Brain microvascular endothelial cell (primary cell): ENCODE data around the gene TMPRSS13.

Experiments used
- DNase-seq: peaks from one replicate; pipeline ENCODE4 v3.0.0-alpha.2; 2020
- H3K27ac ChIP-seq: fragments of 250-450 bp; sonication (Bioruptor Pico); 2 replicates; pipeline ENCODE4 v1.5.1; 2020; ENCODE audit warnings: mild to moderate bottlenecking, moderate library complexity
- H3K27me3 ChIP-seq: fragments of 250-450 bp; sonication (Bioruptor Pico); replicated peaks from 2 replicates; pipeline ENCODE4 v1.5.1; 2020; ENCODE audit warnings: mild to moderate bottlenecking
- H3K36me3 ChIP-seq: fragments of 250-450 bp; sonication (Bioruptor Pico); replicated peaks from 2 replicates; pipeline ENCODE4 v1.5.1; 2020; ENCODE audit warnings: mild to moderate bottlenecking
- H3K4me3 ChIP-seq: 2 replicates; pipeline ENCODE4 v1.5.1; 2011; ENCODE audit warnings: low read depth, mild to moderate bottlenecking, control low read depth, low read length, moderate library complexity
- CTCF ChIP-seq: IDR thresholded peaks from 2 replicates; pipeline ENCODE4 v1.5.1; 2011; ENCODE audit warnings: low read depth, mild to moderate bottlenecking, moderate library complexity, low read length, control low read depth, inconsistent platforms; ENCODE audit errors: missing control alignments
- in situ Hi-C: cut with HindIII; loops from 2 replicates; pipeline ENCODE4 v1.10.0; 2017; ENCODE audit warnings: low sequenced_read_pairs, low pct_ligation_motif_present

Gene TMPRSS13

GRCh38 chr11:117885777-117886176 lies 43.4 kb downstream of the TMPRSS13 start:
- H3K4me3 ChIP-seq: no peak overlapping the region
- H3K36me3 ChIP-seq: no peaks in the 10 kb centered on the region
- no peak for DNase-seq
- no peaks in the 10 kb centered on the region for H3K27me3 ChIP-seq
- in situ Hi-C loops: no loop called here
- no peak overlapping the region for H3K27ac ChIP-seq
- TF ChIP-seq CTCF: no peak

DNA sequence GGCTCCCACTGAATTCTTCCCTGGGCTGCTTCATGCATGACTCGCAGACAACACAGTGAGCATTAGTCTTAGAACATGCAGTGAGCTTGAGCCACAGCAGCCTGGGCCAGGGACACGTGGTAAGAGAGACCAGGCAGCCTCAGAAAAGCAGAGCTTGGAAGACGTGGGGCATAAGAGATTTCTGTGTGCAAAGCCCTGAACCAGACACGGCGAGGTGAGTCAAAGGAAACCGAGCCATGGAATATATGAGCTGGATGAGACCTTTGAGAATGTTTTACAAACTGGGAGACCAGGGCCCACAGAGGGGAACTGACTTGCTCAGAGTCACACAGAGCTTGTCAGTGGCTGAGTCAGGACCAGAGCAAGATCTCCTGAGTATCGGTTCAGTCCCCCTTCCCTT lies 44.2 kb downstream of the TMPRSS13 start:
- no peak for TF ChIP-seq CTCF
- H3K4me3 ChIP-seq: no peak overlapping the region
- no peaks in the 10 kb centered on the region for H3K36me3 ChIP-seq
- peak; percentile 43 for DNase-seq
- no peaks in the 10 kb centered on the region for H3K27me3 ChIP-seq
- in situ Hi-C loops: no loop called here
- no peak overlapping the region for H3K27ac ChIP-seq

DNA sequence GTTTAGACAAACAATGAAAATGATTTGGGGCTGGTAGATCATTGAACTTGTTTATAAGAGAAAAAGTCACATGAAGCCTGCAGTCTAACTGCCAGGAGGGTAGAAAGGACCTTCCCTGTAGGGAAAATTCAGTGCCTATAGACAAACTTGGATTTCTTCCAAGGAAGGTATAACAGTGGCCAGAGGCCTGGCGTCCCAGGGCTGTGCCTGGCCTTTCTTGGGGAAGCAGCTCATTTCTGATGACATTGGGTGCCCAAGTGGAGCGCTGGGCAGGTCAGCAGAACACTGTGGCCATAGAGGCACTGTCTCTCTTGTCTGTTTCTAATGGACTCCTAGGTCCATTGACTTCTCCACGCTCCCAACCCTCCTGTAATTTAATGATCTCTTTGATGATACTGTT lies 46.1 kb downstream of the TMPRSS13 start:
- Histone ChIP-seq H3K4me3 (no peak overlapping the region), H3K36me3 (no peaks in the 10 kb centered on the region), H3K27ac (no peak overlapping the region), H3K27me3 (peaks cover 6% of the 10 kb centered on the region)
- in situ Hi-C loops: no loop called here
- no peak for DNase-seq
- no peak for TF ChIP-seq CTCF

DNA sequence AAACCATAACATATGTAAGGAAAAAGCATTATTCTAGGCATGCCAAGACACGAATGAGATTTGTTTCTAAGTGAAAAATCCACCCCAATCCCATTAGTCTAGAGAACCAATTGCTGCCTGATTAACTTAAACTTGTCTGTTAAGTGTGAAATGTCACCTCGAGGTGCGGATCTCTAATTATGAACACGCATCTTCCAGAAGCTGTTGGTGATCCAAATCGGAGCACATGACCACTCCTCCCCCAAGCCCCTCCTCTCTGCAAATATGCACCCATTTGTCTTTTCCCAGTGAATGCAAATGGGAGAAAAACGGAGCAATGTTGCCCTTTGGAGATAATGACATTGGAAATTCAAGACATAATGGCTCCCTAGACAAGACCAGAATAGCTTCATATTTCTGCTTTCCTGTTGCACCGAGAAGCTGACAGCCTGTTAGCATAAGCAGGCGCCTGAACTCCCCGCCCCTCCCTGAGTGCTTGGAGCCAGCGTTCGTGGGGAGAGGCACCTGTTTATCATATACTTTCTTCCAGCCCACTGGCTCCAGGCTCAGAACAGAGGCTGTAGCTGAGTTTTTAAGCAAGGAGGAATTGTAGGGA lies 46.8 kb downstream of the TMPRSS13 start:
- in situ Hi-C loops: no loop called here
- no peak for DNase-seq
- H3K27ac ChIP-seq: no peak overlapping the region
- no peak overlapping the region for H3K4me3 ChIP-seq
- TF ChIP-seq CTCF: no peak
- no peaks in the 10 kb centered on the region for H3K36me3 ChIP-seq
- H3K27me3 ChIP-seq: peaks cover 11% of the 10 kb centered on the region

DNA sequence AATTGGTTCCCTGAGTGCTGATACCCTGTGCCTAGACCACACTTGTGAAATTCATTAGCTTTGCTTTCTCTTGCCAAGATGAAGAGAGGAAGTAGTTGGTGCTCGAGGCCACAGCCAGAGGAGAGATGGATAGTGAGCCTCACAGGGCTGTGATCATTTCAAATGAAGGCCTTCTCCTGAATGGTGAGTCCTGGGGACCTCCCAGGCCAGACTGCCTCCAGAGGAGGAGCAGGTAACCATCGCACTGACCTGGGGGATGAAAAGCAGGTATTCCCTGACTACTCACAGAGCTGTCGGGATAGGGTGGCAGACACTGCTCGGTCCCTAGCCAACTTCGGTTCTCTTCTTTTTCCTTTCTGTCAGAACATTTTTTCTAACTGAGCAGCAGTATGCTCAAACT lies 48.0 kb downstream of the TMPRSS13 start:
- in situ Hi-C loops: no loop called here
- H3K36me3 ChIP-seq: no peaks in the 10 kb centered on the region
- TF ChIP-seq CTCF: no peak
- H3K4me3 ChIP-seq: no peak overlapping the region
- DNase-seq: no peak
- H3K27ac ChIP-seq: no peak overlapping the region
- peaks cover 21% of the 10 kb centered on the region for H3K27me3 ChIP-seq
